Neural cell (in vitro differentiated cells): ENCODE data around the gene P2RX6. TPM values are rescaled to one million over a fixed set of nuclear protein-coding genes. Genes with fewer than 3 reads are reported as not detected.

Source experiments
- H2AFZ ChIP-seq: fragments of 200-600, 300-800 bp; sonication (generic), shearing (Covaris generic); 2 replicates; pipeline ENCODE4 v1.6.0; 2014; ENCODE audit warnings: low read depth, mild to moderate bottlenecking, antibody characterized with exemption, low read length, moderate library complexity
- H3F3A ChIP-seq: fragments of 200-600 bp; shearing (Covaris generic); 2 replicates; pipeline ENCODE4 v1.6.1; 2016; ENCODE audit warnings: mild to moderate bottlenecking, moderate library complexity, mixed read lengths, antibody characterized with exemption, low read length; ENCODE audit not compliant: insufficient read depth, poor library complexity, severe bottlenecking
- H3K27ac ChIP-seq: fragments of 200-600, 300-800 bp; sonication (generic), shearing (Covaris generic); 2 replicates; pipeline ENCODE4 v1.5.1; 2014; ENCODE audit warnings: mild to moderate bottlenecking, low read length, moderate library complexity
- H3K27me3 ChIP-seq: fragments of 300-800, 200-600 bp; sonication (generic), shearing (Covaris generic); 2 replicates; pipeline ENCODE4 v1.6.0; 2014; ENCODE audit warnings: mild to moderate bottlenecking, low read depth, low read length, moderate library complexity; ENCODE audit not compliant: insufficient read depth
- H3K36me3 ChIP-seq: fragments of 300-800, 200-600 bp; sonication (generic), shearing (Covaris generic); 2 replicates; pipeline ENCODE4 v1.5.1; 2014; ENCODE audit warnings: mild to moderate bottlenecking, antibody characterized with exemption, low read length, moderate library complexity; ENCODE audit not compliant: insufficient read depth
- H3K4me2 ChIP-seq: fragments of 300-800, 200-600 bp; sonication (generic), shearing (Covaris generic); 2 replicates; pipeline ENCODE4 v1.6.0; 2014; ENCODE audit warnings: mild to moderate bottlenecking, low read length
- H3K4me3 ChIP-seq: fragments of 300-800, 200-600 bp; sonication (generic), shearing (Covaris generic); 2 replicates; pipeline ENCODE4 v1.5.1; 2014; ENCODE audit warnings: mild to moderate bottlenecking, low read length, moderate library complexity
- H3K79me2 ChIP-seq: fragments of 200-600 bp; shearing (Covaris generic); replicated peaks from 2 replicates; pipeline ENCODE4 v1.6.0; 2014; ENCODE audit warnings: mild to moderate bottlenecking, low read length, moderate library complexity; ENCODE audit not compliant: insufficient read depth
- H3K9ac ChIP-seq: fragments of 300-800, 200-600 bp; sonication (generic), shearing (Covaris generic); 2 replicates; pipeline ENCODE4 v1.6.1; 2016; ENCODE audit warnings: mild to moderate bottlenecking, low read length, mixed read lengths
- H3K9me2 ChIP-seq: fragments of 200-600 bp; shearing (Covaris generic); 2 replicates; pipeline ENCODE4 v1.6.1; 2016; ENCODE audit warnings: mild to moderate bottlenecking, low read length, mixed read lengths; ENCODE audit not compliant: insufficient read depth
- H3K9me3 ChIP-seq: fragments of 200-600, 300-800 bp; sonication (generic), shearing (Covaris generic); 2 replicates; pipeline ENCODE4 v1.6.1; 2016; ENCODE audit warnings: mild to moderate bottlenecking, mixed run types, low read length, moderate library complexity, mixed read lengths
- H4K20me1 ChIP-seq: fragments of 200-600 bp; shearing (Covaris generic); 2 replicates; pipeline ENCODE4 v1.6.1; 2016; ENCODE audit warnings: mild to moderate bottlenecking, mixed run types; ENCODE audit not compliant: insufficient read depth
- EP300 ChIP-seq: fragments of 450-650 bp; conservative IDR thresholded peaks from 2 replicates; pipeline ENCODE4 v1.6.1; 2014; ENCODE audit warnings: antibody characterized with exemption, mild to moderate bottlenecking, moderate library complexity; ENCODE audit not compliant: poor library complexity, severe bottlenecking
- EZH2 ChIP-seq: fragments of 200-600, 300-800 bp; shearing (Covaris generic), sonication (generic); IDR thresholded peaks from 2 replicates; pipeline ENCODE4 v1.6.1; 2014; ENCODE audit warnings: antibody characterized with exemption, low read length, borderline replicate concordance, mild to moderate bottlenecking; ENCODE audit not compliant: insufficient read depth, poor library complexity, severe bottlenecking
- POLR2AphosphoS5 ChIP-seq: IDR thresholded peaks from 2 replicates; pipeline ENCODE4 v1.6.1; 2012
- RAD21 ChIP-seq: fragments of 450-650 bp; conservative IDR thresholded peaks from 2 replicates; pipeline ENCODE4 v1.6.1; 2014; ENCODE audit warnings: antibody characterized with exemption, mild to moderate bottlenecking, moderate library complexity
- SMC3 ChIP-seq: fragments of 450-650 bp; conservative IDR thresholded peaks from 2 replicates; pipeline ENCODE4 v1.6.1; 2014; ENCODE audit warnings: antibody characterized with exemption, mild to moderate bottlenecking, moderate library complexity; ENCODE audit not compliant: poor library complexity
- TAF1 ChIP-seq: IDR thresholded peaks from 2 replicates; pipeline ENCODE4 v1.6.1; 2012; ENCODE audit warnings: low read depth
- polyA plus RNA-seq: library from polyadenylated mRNA; depleted of rRNA; stranded (reverse); fragments of >200 nt; gene quantifications from 2 replicates; pipeline ENCODE4 v1.2.3, GENCODE V29; 2014
- TF ChIP-seq, protein P1 (sequence below): fragments of 450-650 bp; IDR thresholded peaks from 2 replicates; pipeline ENCODE4 v1.5.1; 2014; ENCODE audit warnings: antibody characterized with exemption, mild to moderate bottlenecking, moderate library complexity; ENCODE audit not compliant: poor library complexity, severe bottlenecking

P2RX6 gene
- polyA plus RNA-seq, 1 donor from 2014 or later = 0.17 TPM

DNA sequence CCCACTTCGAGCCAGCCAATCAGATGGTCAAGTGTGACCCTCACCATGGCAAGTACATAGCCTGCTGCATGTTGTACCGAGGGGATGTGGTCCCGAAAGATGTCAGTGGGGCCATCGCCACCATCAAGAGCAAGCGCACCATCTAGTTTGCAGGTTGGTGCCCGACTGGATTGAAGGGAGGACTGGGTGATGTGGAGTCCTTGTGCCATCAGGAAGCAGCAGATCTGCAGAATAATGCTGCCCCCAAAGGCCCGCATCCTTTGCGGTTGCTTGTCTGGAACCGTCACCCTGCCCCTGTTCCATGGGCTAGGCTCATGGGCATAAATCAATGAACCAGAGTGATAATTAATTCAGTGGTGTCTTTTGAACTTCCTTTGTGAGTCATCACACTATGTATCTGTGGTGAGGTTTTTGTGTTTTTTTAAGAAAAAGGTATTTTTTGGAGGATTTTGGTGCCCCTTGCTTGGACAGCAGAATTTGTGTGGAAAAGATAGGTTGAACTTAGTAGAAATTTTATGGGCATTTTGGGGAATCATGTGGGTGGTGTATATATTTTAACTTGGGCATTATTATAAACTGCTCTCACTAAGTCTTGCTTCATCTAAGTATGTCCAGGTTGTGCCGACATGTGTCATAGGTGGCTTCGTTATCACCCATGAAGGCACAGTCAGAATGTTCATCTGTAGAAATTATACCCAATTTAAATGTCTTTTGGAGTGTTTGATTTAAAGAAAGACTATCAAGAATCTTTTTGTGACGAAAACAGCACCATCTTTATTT is 53.1 kb downstream of the P2RX6 start:
- Histone ChIP-seq H3K4me2 (no peak overlapping the region), H2AFZ (no peak overlapping the region), H4K20me1 (no peaks in the 10 kb centered on the region), H3K27ac (no peak overlapping the region), H3K9me3 (no peaks in the 10 kb centered on the region), H3F3A (no peaks in the 10 kb centered on the region), H3K36me3 (no peaks in the 10 kb centered on the region), H3K9ac (no peak overlapping the region), H3K9me2 (no peaks in the 10 kb centered on the region), H3K79me2 (no peaks in the 10 kb centered on the region), H3K4me3 (no peak overlapping the region), H3K27me3 (no peaks in the 10 kb centered on the region)
- TF ChIP-seq EP300 = no peak

DNA sequence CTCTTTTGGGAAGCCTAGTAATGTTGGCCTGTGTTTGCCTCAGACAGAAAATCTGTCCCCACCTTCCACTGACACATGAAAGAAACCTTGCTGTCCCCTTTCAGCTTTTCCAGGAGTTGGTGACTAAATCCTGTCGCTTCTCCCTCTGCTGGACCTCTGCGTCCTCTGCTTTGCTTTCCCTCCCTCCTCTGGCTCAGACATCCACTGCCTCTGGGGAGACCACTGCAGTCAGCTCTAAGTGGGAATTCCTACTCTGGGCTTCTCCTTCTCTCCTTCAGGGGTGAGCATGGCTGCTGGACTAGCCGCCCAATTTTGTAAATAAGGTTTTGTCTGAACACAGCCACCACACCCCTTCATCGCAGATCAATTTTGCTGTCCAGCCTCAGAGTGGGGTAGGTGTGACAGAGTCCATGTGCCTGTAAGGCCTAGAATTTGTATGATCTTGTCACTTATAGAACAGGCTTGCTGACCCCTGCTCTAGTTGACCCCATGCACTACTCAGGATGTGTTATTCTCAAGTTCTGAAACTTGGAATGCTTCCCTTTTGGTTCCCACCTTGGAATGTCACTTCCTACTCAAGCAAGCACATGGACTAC is 53.8 kb downstream of the P2RX6 start:
- H3K9me2 ChIP-seq = no peaks in the 10 kb centered on the region
- H3K9ac ChIP-seq = no peak overlapping the region
- no peak overlapping the region for H3K27ac ChIP-seq
- no peaks in the 10 kb centered on the region for H3K79me2 ChIP-seq
- H3K36me3 ChIP-seq = no peaks in the 10 kb centered on the region
- H3F3A ChIP-seq = no peaks in the 10 kb centered on the region
- H2AFZ ChIP-seq = no peak overlapping the region
- H3K27me3 ChIP-seq = no peaks in the 10 kb centered on the region
- no peaks in the 10 kb centered on the region for H3K9me3 ChIP-seq
- no peak overlapping the region for H3K4me3 ChIP-seq
- H4K20me1 ChIP-seq = no peaks in the 10 kb centered on the region
- TF ChIP-seq TAF1 (no peak), SMC3 (no peak)
- TF ChIP-seq, protein P1, sequence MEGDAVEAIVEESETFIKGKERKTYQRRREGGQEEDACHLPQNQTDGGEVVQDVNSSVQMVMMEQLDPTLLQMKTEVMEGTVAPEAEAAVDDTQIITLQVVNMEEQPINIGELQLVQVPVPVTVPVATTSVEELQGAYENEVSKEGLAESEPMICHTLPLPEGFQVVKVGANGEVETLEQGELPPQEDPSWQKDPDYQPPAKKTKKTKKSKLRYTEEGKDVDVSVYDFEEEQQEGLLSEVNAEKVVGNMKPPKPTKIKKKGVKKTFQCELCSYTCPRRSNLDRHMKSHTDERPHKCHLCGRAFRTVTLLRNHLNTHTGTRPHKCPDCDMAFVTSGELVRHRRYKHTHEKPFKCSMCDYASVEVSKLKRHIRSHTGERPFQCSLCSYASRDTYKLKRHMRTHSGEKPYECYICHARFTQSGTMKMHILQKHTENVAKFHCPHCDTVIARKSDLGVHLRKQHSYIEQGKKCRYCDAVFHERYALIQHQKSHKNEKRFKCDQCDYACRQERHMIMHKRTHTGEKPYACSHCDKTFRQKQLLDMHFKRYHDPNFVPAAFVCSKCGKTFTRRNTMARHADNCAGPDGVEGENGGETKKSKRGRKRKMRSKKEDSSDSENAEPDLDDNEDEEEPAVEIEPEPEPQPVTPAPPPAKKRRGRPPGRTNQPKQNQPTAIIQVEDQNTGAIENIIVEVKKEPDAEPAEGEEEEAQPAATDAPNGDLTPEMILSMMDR = no peak
- no peak overlapping the region for H3K4me2 ChIP-seq

DNA sequence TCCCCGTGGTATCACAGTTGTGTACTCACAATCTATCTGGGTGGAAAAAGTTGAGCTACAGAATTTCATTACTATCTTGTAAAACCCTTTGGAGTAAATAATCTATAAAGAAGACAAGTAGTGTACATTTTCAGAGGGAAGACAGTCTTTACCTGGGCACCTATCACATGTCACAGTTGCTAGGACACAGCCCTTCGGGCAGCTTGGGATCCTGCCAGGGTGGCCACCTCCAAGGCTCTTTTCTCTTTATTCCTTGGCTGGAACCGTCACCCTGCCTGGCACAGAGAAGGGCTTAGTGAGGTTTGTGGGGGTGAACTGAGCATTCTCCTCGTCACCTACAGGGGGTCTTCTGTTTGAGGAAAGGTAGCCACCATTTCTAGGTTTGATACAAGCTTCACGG is 54.4 kb downstream of the P2RX6 start:
- H3K9me2 ChIP-seq = no peaks in the 10 kb centered on the region
- no peak overlapping the region for H3K4me2 ChIP-seq
- H3K9ac ChIP-seq = no peak overlapping the region
- H3K27ac ChIP-seq = no peak overlapping the region
- TF ChIP-seq TAF1 = no peak
- TF ChIP-seq POLR2AphosphoS5 = no peak
- TF ChIP-seq EZH2 = no peak
- no peak for TF ChIP-seq RAD21
- no peak for TF ChIP-seq SMC3
- no peak overlapping the region for H3K4me3 ChIP-seq
- no peaks in the 10 kb centered on the region for H3K36me3 ChIP-seq
- H3F3A ChIP-seq = no peaks in the 10 kb centered on the region
- no peaks in the 10 kb centered on the region for H3K27me3 ChIP-seq
- H3K79me2 ChIP-seq = no peaks in the 10 kb centered on the region
- H3K9me3 ChIP-seq = no peaks in the 10 kb centered on the region
- H2AFZ ChIP-seq = no peak overlapping the region
- H4K20me1 ChIP-seq = no peaks in the 10 kb centered on the region
